HG03571 (cell line): ENCODE measurements around the gene PTPRM.
"Not testable (repeated sequence)": the region's sequence is repeated elsewhere in the genome, so short reads cannot be mapped to it uniquely, and the experiment has no call there.

Experiments used
- ATAC-seq: cut with Tn5 transposase; IDR thresholded peaks from one replicate; pipeline ENCODE4 v1.9.1; 2021; ENCODE audit not compliant: unreplicated experiment

Gene PTPRM

GRCh38 chr18:7721532-7721931 is 154.4 kb downstream of the PTPRM start:
- ATAC-seq: no peak

- no peak for ATAC-seq
Observed at GRCh38 chr18:7722955-7723354, 155.8 kb downstream of the PTPRM start.

- ATAC-seq: no peak
Observed at GRCh38 chr18:7723558-7723957, 156.4 kb downstream of the PTPRM start.

- no peak for ATAC-seq
Observed at GRCh38 chr18:7725473-7725872, 158.4 kb downstream of the PTPRM start.

- no peak for ATAC-seq
Observed at GRCh38 chr18:7725897-7726296, 158.8 kb downstream of the PTPRM start.

- ATAC-seq: no peak
Observed at GRCh38 chr18:7726522-7726921, 159.4 kb downstream of the PTPRM start.

GRCh38 chr18:7727361-7728076 is 160.4 kb downstream of the PTPRM start:
- ATAC-seq: no peak

- no peak for ATAC-seq
Observed at GRCh38 chr18:7728297-7728696, 161.2 kb downstream of the PTPRM start.

GRCh38 chr18:7729868-7730267 is 162.8 kb downstream of the PTPRM start:
- ATAC-seq: no peak

- no peak for ATAC-seq
Observed at GRCh38 chr18:7730682-7731081, 163.6 kb downstream of the PTPRM start.

GRCh38 chr18:7733642-7734041 is 166.5 kb downstream of the PTPRM start:
- no peak for ATAC-seq

- no peak for ATAC-seq
Observed at GRCh38 chr18:7735196-7735595, 168.1 kb downstream of the PTPRM start.

- no peak for ATAC-seq
Observed at GRCh38 chr18:7735626-7736175, 168.6 kb downstream of the PTPRM start.

GRCh38 chr18:7736526-7736925 is 169.4 kb downstream of the PTPRM start:
- ATAC-seq: not testable (repeated sequence)

GRCh38 chr18:7737550-7737949 is 170.4 kb downstream of the PTPRM start:
- no peak for ATAC-seq

- no peak for ATAC-seq
Observed at GRCh38 chr18:7740821-7741220, 173.7 kb downstream of the PTPRM start.

- no peak for ATAC-seq
Observed at GRCh38 chr18:7741640-7742039, 174.5 kb downstream of the PTPRM start.

GRCh38 chr18:7742224-7742623 is 175.1 kb downstream of the PTPRM start:
- ATAC-seq: no peak

GRCh38 chr18:7743256-7743655 is 176.1 kb downstream of the PTPRM start:
- ATAC-seq: no peak

GRCh38 chr18:7746106-7746505 is 179.0 kb downstream of the PTPRM start:
- ATAC-seq: no peak

- no peak for ATAC-seq
Observed at GRCh38 chr18:7748251-7749007, 181.3 kb downstream of the PTPRM start.

GRCh38 chr18:7749008-7749405 is 181.9 kb downstream of the PTPRM start:
- ATAC-seq: no peak
